Stimulated activated naive CD8-positive, alpha-beta T cell treated with anti-CD3 and anti-CD28 coated beads, Interleukin-15, Interleukin-2, amounts not matched to agents 100 ng/mL and 50 ng/mL, for 24 hours (primary cell): ENCODE measurements around the gene AFAP1.

ENCODE experiments used
- H3K27ac Mint-ChIP-seq: one replicate; pipeline ENCODE4 v1.8.0; 2021; ENCODE audit warnings: mild to moderate bottlenecking, mixed read lengths
- H3K27me3 Mint-ChIP-seq: one replicate; pipeline ENCODE4 v1.8.0; 2021; ENCODE audit warnings: mixed read lengths
- H3K36me3 Mint-ChIP-seq: one replicate; pipeline ENCODE4 v1.8.0; 2021; ENCODE audit warnings: low read depth, mixed read lengths
- H3K4me1 Mint-ChIP-seq: one replicate; pipeline ENCODE4 v1.8.0; 2021; ENCODE audit warnings: low read depth, mixed read lengths
- H3K4me3 Mint-ChIP-seq: one replicate; pipeline ENCODE4 v1.8.0; 2021; ENCODE audit warnings: mild to moderate bottlenecking, mixed read lengths
- H3K9me3 Mint-ChIP-seq: one replicate; pipeline ENCODE4 v1.8.0; 2021; ENCODE audit warnings: mixed read lengths

AFAP1 gene

DNA sequence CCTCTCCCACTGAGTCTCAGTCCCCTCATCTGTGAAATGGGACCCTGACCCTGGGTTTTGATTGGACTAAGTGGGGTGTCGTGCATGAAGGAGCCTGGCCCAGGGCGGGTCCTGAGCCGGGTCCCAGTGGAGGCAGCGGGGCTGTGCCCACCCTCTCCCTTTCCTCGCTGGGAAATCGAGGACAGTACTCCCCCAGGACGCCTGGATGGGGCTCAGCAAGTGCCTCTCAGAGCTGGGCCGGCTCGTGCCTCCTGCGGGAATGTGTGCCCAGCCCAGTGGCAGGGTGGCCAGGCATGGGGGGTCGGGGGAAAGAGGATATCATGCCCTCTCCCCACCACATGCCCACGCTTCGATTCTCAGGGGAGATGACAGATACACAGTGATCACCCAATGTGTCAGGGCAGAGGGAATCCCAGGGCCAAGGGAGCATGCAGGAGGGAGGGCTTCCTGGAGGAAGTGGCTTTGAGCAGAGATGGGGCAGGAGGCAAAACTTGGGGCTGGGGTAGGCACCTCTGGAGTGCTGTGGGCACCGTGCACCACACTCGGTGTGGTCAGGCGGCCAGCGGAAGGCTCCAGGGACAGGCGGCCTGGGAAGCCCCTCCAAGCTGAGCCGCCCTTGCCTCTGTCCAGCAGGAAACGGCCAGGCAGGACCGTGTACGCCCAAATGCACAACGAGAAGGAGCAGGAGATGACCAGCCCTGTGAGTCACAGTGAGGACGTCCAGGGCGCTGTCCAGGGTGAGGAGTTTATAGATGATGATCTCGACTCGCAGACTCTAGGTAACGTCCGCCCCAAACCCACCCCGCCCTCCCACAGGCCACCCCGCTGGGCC, 203.0 kb downstream of the AFAP1 start:
- Mint-ChIP-seq H3K27ac (no peak overlapping the region), H3K36me3 (no peaks in the 10 kb centered on the region), H3K4me3 (no peak overlapping the region), H3K4me1 (no peaks in the 10 kb centered on the region), H3K27me3 (no peaks in the 10 kb centered on the region), H3K9me3 (no peaks in the 10 kb centered on the region)

DNA sequence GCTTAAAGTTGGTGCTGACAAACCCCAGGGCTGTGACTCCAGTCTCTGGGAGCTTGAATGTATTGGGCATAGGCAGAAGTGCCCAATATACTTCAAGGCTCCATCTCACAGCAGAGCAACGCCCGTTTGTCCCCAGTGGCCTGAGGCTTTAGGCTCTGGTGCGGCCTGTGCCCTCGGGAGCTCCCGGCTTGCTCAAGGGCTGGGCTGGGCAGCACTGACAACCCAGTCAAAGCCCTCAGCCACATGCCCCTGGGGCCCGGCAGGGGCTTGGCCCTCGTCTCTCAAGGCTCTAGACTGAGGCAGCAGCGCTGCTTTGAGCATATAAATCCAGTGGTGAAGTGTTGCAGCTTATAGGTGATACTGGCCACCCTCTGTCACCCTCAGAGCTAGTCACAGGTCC, 203.7 kb downstream of the AFAP1 start:
- Mint-ChIP-seq H3K27ac (no peak overlapping the region), H3K4me1 (no peaks in the 10 kb centered on the region), H3K9me3 (no peaks in the 10 kb centered on the region), H3K27me3 (no peaks in the 10 kb centered on the region), H3K36me3 (no peaks in the 10 kb centered on the region), H3K4me3 (no peak overlapping the region)

DNA sequence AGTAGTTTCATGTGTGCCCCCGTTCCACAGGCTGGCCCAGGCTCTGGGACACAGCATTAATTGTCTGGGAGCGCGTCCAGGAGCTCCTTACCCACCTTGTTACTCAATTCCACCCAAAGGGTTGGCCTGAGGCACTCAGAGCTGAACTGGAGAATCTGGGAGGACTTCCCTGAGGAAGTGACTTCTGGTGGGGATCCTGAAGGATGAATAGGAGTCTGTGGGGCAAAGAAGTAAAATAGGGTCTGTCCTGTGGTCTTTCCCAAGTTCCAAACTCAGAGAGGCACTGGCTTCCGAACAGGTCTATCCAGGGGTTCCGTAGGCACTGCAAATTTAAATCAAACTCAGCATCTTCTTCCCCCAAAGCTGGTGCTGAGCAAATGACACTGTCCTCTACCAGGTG, 204.3 kb downstream of the AFAP1 start:
- H3K36me3 Mint-ChIP-seq: no peaks in the 10 kb centered on the region
- no peak overlapping the region for H3K27ac Mint-ChIP-seq
- H3K4me1 Mint-ChIP-seq: no peaks in the 10 kb centered on the region
- no peak overlapping the region for H3K4me3 Mint-ChIP-seq
- no peaks in the 10 kb centered on the region for H3K9me3 Mint-ChIP-seq
- no peaks in the 10 kb centered on the region for H3K27me3 Mint-ChIP-seq

DNA sequence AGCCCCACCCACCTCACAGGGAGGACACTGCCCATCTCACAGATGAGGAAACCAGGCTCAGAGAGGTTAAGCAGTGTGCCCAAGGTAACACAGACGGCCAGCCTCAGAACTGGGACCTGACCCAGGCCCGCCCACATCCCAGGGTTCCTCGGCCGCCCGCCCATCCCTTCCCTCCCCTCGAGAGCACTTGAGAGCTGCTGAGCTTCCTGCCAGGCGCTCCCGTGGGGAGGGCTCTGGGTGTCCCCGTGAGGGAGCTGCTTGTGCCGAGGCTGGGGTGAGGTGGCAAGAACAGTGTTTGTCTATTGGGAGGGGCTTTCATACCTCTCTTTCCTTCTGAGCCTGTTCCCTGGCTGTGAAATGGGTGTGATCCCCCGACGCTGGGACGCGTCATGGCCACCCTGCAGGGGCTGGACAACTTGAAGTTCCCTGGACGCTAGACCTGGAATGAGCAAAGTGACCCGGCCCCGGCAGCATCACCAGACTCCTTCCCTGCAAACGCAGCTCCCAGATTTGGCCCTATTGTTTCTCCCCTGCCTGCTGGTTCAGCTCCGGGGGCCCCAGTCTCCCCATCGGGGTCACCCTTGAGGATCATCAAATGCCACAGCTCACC, 204.9 kb downstream of the AFAP1 start:
- no peaks in the 10 kb centered on the region for H3K27me3 Mint-ChIP-seq
- H3K36me3 Mint-ChIP-seq: no peaks in the 10 kb centered on the region
- H3K4me1 Mint-ChIP-seq: no peaks in the 10 kb centered on the region
- no peaks in the 10 kb centered on the region for H3K9me3 Mint-ChIP-seq
- H3K27ac Mint-ChIP-seq: no peak overlapping the region
- no peak overlapping the region for H3K4me3 Mint-ChIP-seq

DNA sequence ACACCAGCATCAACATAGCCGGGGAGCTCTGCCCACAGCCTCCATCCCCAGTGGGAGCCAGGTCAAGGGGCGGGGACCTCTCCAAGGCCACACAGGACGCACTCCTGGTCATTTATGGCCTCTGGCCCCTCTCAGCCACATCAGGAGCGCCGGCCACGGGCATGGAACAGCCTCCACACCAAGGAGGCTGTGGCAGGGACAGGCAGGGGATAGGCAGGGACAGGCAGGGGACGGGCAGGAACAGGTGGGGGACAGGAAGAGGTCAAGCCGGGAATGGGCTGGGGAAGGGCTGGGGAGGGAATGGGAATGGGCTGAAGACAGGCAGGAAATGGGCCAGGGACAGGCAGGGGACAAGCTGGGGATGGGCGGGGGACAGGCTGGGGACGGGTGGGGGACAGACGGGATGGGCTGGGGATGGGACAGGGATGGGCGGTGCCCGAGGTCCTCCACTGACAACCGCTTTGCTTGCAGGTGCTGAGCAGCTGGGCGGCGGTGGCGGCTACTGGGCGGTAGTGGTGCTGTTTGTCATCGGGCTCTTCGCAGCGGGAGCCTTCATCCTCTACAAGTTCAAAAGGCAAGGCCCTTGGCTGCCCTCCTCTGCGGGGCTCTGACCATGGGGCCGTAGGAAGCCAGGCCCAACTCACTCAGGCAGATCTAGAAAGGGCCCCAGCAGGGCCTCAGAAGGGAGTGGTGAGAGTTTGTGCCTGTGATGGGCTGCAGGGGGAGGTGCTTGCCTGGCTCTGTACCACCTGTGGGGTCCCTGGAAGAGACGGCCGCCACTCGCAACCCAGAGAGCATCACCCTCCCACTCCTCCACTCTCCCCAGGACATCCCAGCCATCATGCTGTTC, 205.6 kb downstream of the AFAP1 start:
- no peaks in the 10 kb centered on the region for H3K9me3 Mint-ChIP-seq

DNA sequence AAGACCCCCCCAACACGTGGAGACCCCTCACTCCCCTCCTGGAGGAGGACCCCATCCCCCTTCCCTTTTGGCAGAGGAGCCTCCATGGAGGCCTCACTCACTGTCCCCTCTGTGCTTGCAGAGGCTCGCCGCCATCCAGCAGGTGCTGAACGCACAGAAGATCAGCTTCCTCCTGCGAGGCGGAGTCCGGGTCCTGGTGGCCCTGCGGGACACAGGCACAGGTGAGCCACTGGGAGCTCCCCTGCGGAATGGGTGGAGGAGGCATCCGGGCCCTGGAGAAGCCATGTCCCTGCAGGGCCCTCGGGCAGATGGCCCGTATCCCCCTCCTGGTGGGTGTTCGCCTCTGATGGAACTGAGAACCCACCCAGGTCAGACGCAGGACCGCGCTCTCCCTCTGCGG, 206.5 kb downstream of the AFAP1 start:
- Mint-ChIP-seq H3K4me1 (no peaks in the 10 kb centered on the region), H3K27ac (no peak overlapping the region)

More for the DNA sequence above, 205.6 kb downstream of the AFAP1 start:
- Mint-ChIP-seq H3K4me1 (no peaks in the 10 kb centered on the region), H3K27me3 (no peaks in the 10 kb centered on the region), H3K27ac (no peak overlapping the region), H3K36me3 (no peaks in the 10 kb centered on the region), H3K4me3 (no peak overlapping the region)

DNA sequence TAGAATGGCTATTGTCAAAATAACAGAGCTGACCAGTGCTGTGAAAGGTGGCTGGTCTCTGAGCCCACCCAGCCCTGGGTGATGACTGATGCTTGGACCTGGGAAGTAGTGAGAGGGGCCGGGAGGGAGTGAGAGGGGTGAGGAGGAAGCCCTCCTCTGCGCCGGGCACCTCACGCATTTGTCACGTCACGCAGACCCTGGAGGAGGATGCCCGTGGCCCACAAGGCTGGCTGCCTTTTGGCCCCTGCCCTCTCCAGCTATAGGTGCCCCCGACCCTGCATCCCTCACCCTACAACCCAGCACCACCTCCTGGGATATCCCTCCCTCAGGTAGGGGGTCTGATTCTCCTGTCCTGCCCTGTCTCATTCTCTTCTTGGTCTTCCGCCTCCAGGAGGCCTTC, 207.4 kb downstream of the AFAP1 start:
- Mint-ChIP-seq H3K36me3 (no peaks in the 10 kb centered on the region), H3K9me3 (no peaks in the 10 kb centered on the region), H3K27me3 (no peaks in the 10 kb centered on the region), H3K27ac (no peak overlapping the region), H3K4me3 (no peak overlapping the region), H3K4me1 (no peaks in the 10 kb centered on the region)

More for the DNA sequence above, 206.5 kb downstream of the AFAP1 start:
- H3K9me3 Mint-ChIP-seq: no peaks in the 10 kb centered on the region
- H3K4me3 Mint-ChIP-seq: no peak overlapping the region
- H3K27me3 Mint-ChIP-seq: no peaks in the 10 kb centered on the region
- no peaks in the 10 kb centered on the region for H3K36me3 Mint-ChIP-seq

DNA sequence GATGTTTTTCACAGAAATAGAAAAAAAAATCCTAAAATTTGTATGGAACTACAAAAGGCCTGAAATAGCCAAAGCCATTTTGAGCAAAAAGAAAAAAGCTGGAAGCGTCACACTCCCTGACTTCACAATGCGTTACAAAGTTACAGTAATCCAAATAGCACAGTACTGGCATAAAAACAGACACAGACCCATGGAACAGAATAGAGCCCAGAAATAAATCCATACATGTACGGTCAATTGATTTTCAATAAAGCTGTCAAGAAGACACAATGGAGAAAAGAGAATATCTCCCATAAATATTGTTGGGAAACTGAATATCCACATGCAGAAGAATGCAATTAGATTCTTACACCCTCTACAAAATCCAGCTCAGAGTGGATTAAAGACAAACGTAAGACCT, 208.2 kb downstream of the AFAP1 start:
- H3K27ac Mint-ChIP-seq: no peak overlapping the region
- no peaks in the 10 kb centered on the region for H3K36me3 Mint-ChIP-seq
- H3K9me3 Mint-ChIP-seq: no peaks in the 10 kb centered on the region
- no peaks in the 10 kb centered on the region for H3K4me1 Mint-ChIP-seq
- no peaks in the 10 kb centered on the region for H3K27me3 Mint-ChIP-seq
- no peak overlapping the region for H3K4me3 Mint-ChIP-seq

DNA sequence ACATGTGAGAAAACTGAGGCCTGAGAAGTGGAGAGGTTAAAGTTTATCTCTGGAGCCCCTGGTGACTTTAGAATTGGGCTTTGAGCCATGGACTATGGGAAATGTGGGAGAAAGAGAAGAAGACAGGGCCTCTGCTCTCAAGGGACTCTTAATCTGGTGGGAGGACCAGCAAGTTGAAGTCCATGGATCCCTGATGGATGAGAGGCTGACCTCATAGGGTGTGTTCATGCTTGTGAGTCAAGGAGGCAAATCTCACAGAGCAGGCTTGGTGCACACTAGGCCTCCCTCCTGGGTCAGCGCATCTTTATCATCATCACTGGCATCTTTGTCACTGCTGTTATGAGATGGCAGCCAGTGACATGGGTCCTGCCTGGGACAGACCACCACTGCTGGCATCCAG, 211.9 kb downstream of the AFAP1 start:
- H3K4me3 Mint-ChIP-seq: no peak overlapping the region
- H3K27ac Mint-ChIP-seq: no peak overlapping the region
- H3K27me3 Mint-ChIP-seq: no peaks in the 10 kb centered on the region
- peaks cover 9% of the 10 kb centered on the region for H3K9me3 Mint-ChIP-seq
- no peaks in the 10 kb centered on the region for H3K4me1 Mint-ChIP-seq
- no peaks in the 10 kb centered on the region for H3K36me3 Mint-ChIP-seq

DNA sequence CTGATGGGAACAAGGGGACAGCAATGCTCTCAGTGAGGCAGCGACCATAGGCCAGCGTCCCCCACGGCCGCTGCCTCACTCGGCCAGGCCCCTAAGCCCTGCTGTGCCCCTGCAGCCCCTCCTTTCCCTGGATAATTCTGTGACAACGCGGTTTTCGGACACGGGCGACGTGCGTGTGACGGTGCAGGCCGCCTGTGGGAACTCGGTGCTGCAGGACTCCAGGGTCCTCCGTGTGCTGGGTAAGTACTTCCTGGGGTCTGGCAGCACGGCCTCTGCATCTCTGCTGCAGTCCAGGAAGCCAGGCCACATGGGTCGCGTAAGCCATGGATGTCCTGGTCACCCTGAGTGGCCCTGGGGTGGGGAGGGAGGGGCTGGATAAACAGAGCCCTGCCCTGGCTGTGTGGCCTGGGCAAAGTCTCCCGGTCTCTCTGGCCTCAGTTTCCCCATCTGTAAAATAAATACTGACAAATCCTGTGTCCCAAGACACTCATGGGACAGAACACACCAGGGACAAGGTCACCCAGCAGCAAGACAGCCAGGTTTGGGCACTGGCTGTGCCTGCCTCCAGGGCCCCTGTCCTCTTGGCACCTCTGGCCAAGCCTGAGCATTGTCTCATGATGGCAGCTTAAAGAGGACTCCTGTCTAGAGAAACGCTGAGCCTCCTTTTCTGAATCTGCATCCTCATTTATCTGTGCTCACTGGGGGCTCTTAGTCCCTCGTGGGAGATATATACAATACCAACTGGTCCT, 212.8 kb downstream of the AFAP1 start:
- Mint-ChIP-seq H3K9me3 (peaks cover 9% of the 10 kb centered on the region), H3K27ac (no peak overlapping the region), H3K4me3 (no peak overlapping the region), H3K4me1 (no peaks in the 10 kb centered on the region), H3K36me3 (no peaks in the 10 kb centered on the region), H3K27me3 (peaks cover under 1% of the 10 kb centered on the region)

DNA sequence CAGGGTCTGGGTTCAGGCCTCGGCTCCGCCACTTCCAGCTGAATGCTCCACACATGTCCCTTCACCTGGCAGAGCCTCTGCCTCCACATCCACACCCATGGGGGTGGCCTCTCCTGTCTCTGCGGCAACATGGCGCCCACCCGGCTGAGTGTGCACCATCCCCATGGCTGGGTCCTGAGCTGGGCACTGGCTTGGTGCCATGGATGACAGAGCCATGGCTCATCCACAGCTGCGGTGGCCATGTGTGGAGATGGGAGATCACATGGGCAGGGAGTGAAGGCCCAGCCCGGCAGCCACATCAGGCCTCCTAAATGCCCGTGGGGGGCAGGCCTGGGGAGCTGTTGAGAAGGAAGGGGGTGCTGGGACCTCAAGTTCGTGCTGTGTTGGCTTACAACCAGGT, 213.7 kb downstream of the AFAP1 start:
- Mint-ChIP-seq H3K4me1 (no peaks in the 10 kb centered on the region), H3K9me3 (peaks cover 9% of the 10 kb centered on the region), H3K36me3 (no peaks in the 10 kb centered on the region), H3K4me3 (no peak overlapping the region), H3K27me3 (peaks cover 4% of the 10 kb centered on the region), H3K27ac (no peak overlapping the region)

DNA sequence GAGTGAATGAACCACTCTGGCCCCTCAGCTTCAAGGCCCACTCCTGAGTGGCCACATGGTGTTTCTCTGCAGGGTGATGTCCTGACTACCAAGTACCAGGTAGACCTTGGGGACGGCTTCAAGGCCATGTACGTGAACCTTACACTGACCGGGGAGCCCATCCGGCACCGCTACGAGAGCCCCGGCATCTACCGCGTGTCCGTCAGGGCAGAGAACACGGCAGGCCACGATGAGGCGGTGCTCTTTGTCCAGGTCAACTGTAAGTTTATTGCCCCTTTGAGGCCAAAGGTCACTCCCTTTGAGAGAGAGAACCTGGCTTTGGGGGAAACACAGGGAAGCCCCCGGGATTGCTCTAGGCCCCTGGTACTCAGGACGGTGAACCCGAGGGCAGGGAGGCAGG, 216.0 kb downstream of the AFAP1 start:
- H3K9me3 Mint-ChIP-seq: peaks cover 9% of the 10 kb centered on the region
- H3K27me3 Mint-ChIP-seq: peaks cover 11% of the 10 kb centered on the region
- H3K4me3 Mint-ChIP-seq: no peak overlapping the region
- H3K36me3 Mint-ChIP-seq: no peaks in the 10 kb centered on the region
- peaks cover 3% of the 10 kb centered on the region for H3K4me1 Mint-ChIP-seq
- no peak overlapping the region for H3K27ac Mint-ChIP-seq

DNA sequence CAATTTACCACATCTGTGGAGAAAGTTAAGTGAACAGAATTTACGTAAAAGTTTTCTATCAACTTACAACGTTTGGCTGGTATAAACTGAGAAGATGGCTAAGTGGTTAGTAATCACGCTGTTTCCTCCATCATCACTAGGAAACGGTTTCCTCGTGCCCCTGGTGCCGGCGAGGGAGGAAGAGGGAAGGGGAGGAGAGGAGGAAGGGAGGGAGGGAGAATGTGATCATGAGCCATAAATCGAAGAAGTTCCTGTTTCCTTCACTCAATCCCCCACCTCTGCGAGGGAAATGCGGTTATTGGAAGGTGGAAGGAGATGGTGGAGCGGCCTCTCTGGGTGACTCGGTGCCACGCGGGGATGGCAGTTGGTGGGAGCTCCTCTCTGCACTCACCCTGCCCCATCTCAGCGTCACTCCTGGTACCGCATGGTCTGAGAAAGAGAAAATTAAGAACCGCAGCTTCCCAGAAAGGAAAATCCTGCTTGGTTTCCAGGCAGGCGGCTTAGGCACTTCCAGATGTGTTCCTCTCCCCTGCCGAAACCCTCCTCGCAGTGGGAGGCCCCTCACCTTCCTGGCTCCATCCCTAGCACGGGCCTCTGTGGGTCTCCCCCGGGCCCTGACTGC, 216.8 kb downstream of the AFAP1 start:
- Mint-ChIP-seq H3K4me1 (peaks cover 3% of the 10 kb centered on the region), H3K27me3 (peaks cover 11% of the 10 kb centered on the region), H3K36me3 (no peaks in the 10 kb centered on the region), H3K9me3 (peaks cover 9% of the 10 kb centered on the region), H3K27ac (no peak overlapping the region), H3K4me3 (no peak overlapping the region)

DNA sequence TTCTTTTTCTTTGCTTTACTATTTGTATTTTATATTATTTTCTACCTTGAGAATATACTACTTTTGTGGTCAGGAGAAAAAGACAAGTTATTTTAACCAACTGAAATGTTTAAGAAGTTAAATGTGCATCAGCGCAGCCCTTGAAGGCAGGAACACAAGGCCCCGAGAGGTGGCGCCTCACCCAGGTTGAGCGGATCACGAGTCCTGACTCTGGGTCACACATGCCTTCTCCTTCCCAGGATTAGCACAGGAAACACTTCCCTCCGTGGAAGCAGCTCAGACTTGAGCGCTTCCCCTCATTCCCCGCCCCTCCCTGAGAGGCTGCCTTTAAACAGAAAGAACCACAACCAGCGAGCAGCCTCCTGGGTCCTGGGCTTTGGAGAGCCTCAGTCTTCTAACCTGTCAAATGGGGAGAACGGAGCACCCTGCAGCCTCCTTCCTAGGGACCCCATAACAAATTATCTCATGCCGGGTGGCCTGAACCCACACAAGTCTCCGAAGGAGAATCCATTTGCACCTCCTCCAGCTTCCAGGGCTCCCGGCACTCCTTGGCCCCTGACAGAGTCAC, 217.6 kb downstream of the AFAP1 start:
- H3K9me3 Mint-ChIP-seq: peaks cover 9% of the 10 kb centered on the region
- H3K27ac Mint-ChIP-seq: no peak overlapping the region
- H3K4me3 Mint-ChIP-seq: no peak overlapping the region
- no peaks in the 10 kb centered on the region for H3K36me3 Mint-ChIP-seq
- H3K4me1 Mint-ChIP-seq: peaks cover 3% of the 10 kb centered on the region
- peaks cover 11% of the 10 kb centered on the region for H3K27me3 Mint-ChIP-seq
